Calu3 (cell line): Measurements from ENCODE around the gene DNAH5. TPM values are rescaled to one million over a fixed set of nuclear protein-coding genes. Genes with fewer than 3 reads are reported as not detected.

Source experiments
- BruUV-seq: library from RNA; stranded (reverse); fragments of 400-500 nt; replicated peaks from 2 replicates; lab custom pipeline; 2021; lab: Mats Ljungman, UMichigan
- CTCF ChIA-PET: fragments of 300-600 bp; sonication (Branson Sonifier 250); formaldehyde crosslinking; loops from one replicate; lab custom pipeline; 2022; ENCODE audit warnings: antibody characterized with exemption; lab: Charles Lee
- DNase-seq: peaks from one replicate; pipeline ENCODE4 v3.0.0; 2022
- H3K27ac Mint-ChIP-seq: one replicate; pipeline ENCODE4 v1.8.0; 2022; ENCODE audit warnings: mixed read lengths; ENCODE audit not compliant: unreplicated experiment
- H3K27me3 Mint-ChIP-seq: one replicate; pipeline ENCODE4 v1.8.0; 2022; ENCODE audit warnings: mixed read lengths; ENCODE audit not compliant: unreplicated experiment
- H3K36me3 Mint-ChIP-seq: one replicate; pipeline ENCODE4 v1.8.0; 2022; ENCODE audit warnings: mild to moderate bottlenecking, moderate library complexity, mixed read lengths; ENCODE audit not compliant: insufficient read depth, unreplicated experiment
- H3K4me1 Mint-ChIP-seq: one replicate; pipeline ENCODE4 v1.8.0; 2022; ENCODE audit warnings: mild to moderate bottlenecking, low read depth, mixed read lengths; ENCODE audit not compliant: unreplicated experiment
- H3K4me3 Mint-ChIP-seq: one replicate; pipeline ENCODE4 v1.8.0; 2022; ENCODE audit warnings: mild to moderate bottlenecking, low read depth, moderate library complexity, mixed read lengths; ENCODE audit not compliant: unreplicated experiment
- H3K9me3 Mint-ChIP-seq: one replicate; pipeline ENCODE4 v1.8.0; 2022; ENCODE audit warnings: low read depth, mixed read lengths; ENCODE audit not compliant: unreplicated experiment
- intact Hi-C: fragments of 100-400 bp; cut with micrococcal nuclease; formaldehyde crosslinking; loops from one replicate; pipeline ENCODE4 v1.10.0; 2022; ENCODE audit not compliant: unreplicated experiment
- total RNA-seq: library from RNA; stranded (reverse); gene quantifications from 2 replicates; pipeline ENCODE4 v1.2.3, GENCODE V29; 2022
- TF ChIP-seq, protein P1 (sequence below): fragments of 200-600 bp; IDR thresholded peaks from one replicate; pipeline ENCODE4 v1.8.0; 2022; ENCODE audit warnings: antibody characterized with exemption; ENCODE audit not compliant: unreplicated experiment

The DNAH5 gene
- total RNA-seq, 1 experiment from 2014 or later, result 5.8 TPM

DNA sequence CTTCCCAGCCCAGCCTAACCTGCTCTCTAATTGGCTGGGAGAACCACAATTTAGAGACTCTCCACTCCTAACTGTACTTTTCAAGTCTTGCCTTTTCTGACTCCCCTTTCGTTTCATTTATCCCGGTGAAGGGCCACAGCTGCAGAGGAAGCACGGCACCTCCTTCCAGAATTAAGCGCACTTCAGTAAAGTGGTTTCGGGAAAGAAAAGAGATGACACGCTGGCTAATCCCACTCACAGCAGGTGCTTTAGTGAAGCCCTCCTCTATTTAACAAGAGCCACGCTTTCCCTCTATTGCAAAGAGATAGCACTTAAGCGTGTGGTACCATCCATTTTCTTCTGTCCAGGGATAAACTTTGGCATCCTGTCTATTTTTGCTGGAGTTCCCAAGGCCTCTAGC, 4.8 kb downstream of the DNAH5 start:
- Mint-ChIP-seq H3K9me3 (no peaks in the 10 kb centered on the region), H3K36me3 (no peaks in the 10 kb centered on the region), H3K27me3 (no peaks in the 10 kb centered on the region), H3K4me3 (no peak overlapping the region), H3K27ac (no peak overlapping the region), H3K4me1 (no peaks in the 10 kb centered on the region)
- CTCF ChIA-PET, result no interaction called here
- TF ChIP-seq, protein P1, sequence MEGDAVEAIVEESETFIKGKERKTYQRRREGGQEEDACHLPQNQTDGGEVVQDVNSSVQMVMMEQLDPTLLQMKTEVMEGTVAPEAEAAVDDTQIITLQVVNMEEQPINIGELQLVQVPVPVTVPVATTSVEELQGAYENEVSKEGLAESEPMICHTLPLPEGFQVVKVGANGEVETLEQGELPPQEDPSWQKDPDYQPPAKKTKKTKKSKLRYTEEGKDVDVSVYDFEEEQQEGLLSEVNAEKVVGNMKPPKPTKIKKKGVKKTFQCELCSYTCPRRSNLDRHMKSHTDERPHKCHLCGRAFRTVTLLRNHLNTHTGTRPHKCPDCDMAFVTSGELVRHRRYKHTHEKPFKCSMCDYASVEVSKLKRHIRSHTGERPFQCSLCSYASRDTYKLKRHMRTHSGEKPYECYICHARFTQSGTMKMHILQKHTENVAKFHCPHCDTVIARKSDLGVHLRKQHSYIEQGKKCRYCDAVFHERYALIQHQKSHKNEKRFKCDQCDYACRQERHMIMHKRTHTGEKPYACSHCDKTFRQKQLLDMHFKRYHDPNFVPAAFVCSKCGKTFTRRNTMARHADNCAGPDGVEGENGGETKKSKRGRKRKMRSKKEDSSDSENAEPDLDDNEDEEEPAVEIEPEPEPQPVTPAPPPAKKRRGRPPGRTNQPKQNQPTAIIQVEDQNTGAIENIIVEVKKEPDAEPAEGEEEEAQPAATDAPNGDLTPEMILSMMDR, result no peak
- DNase-seq, result no peak
- intact Hi-C loops, result no loop called here
- no TSS peak for BruUV-seq

DNA sequence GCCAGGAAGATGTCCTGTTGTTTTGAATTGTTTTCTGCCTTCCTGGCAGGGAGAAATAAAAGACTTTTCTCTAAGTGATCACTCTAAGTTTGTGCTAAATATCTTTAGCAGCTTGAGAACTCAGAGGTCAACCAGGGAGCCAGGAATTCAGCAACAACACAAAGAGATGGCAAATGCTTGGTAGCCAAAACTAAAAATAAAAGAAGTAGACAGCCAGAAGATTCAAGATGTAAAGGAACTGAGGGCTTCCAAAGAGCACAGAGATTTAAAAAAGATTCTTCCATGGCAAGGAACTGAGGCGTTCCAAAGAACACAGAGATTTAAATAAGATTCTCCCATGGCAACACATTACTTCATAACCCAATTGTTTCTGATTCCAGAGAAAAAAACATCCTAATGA, 9.6 kb downstream of the DNAH5 start:
- TF ChIP-seq, protein P1, result no peak
- CTCF ChIA-PET, result no interaction called here
- Mint-ChIP-seq H3K4me3 (no peak overlapping the region), H3K4me1 (no peaks in the 10 kb centered on the region), H3K9me3 (no peaks in the 10 kb centered on the region), H3K36me3 (no peaks in the 10 kb centered on the region), H3K27me3 (no peaks in the 10 kb centered on the region), H3K27ac (no peak overlapping the region)
- BruUV-seq, result no TSS peak
- DNase-seq, result no peak
- intact Hi-C loops, result no loop called here

DNA sequence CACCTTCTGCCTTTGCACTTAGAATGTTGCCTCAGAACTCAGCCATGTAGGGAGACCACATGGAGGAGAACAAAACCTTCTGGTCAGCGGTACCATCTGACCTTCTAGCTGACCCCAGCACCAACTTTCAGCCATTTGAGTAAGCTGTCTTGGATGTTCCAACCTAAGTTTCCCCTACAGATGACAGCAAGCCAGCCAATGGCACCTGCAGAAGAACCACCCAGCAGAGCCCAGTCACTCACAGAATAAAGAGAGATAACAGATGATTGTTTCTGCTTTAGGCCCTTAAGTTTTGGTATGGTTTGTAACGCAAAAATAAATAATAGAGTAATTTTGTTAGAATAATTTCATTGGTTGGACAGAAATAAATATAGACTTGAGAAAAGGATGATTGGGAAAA, 10.4 kb downstream of the DNAH5 start:
- H3K27ac Mint-ChIP-seq, result no peak overlapping the region

DNA sequence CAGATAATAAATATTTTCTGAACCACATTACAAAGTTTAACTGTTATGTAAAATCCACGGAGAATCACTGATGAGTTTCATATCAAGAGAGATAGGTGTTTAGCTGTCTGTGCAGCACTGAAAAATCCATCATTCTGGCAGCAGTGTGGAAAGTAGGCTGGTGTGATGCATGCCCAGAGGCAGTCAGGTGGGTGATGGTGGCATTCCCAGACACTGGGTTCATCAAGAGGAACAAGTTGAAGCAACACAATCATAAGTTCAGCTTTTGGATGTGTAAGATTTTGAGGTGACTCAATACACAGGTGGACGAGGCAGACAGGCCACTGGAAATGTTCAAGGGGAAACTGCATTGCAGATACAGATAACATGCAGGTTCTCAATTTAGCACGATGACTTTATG, 11.9 kb downstream of the DNAH5 start:
- Mint-ChIP-seq H3K27me3 (no peaks in the 10 kb centered on the region), H3K9me3 (no peaks in the 10 kb centered on the region), H3K27ac (no peak overlapping the region), H3K36me3 (no peaks in the 10 kb centered on the region), H3K4me1 (no peaks in the 10 kb centered on the region), H3K4me3 (no peak overlapping the region)
- CTCF ChIA-PET, result no interaction called here
- intact Hi-C loops, result no loop called here
- no TSS peak for BruUV-seq
- no peak for DNase-seq
- TF ChIP-seq, protein P1, result no peak

More for the DNA sequence above, 10.4 kb downstream of the DNAH5 start:
- H3K27me3 Mint-ChIP-seq, result no peaks in the 10 kb centered on the region
- H3K36me3 Mint-ChIP-seq, result no peaks in the 10 kb centered on the region
- TF ChIP-seq, protein P1, result no peak
- DNase-seq, result no peak
- no peaks in the 10 kb centered on the region for H3K9me3 Mint-ChIP-seq
- CTCF ChIA-PET, result no interaction called here
- intact Hi-C loops, result no loop called here
- H3K4me3 Mint-ChIP-seq, result no peak overlapping the region
- no peaks in the 10 kb centered on the region for H3K4me1 Mint-ChIP-seq
- no TSS peak for BruUV-seq
